Retina (tissue), 1 donor: ENCODE data around the gene AGT.
"Not testable (repeated sequence)": the region's sequence is repeated elsewhere in the genome, so short reads cannot be mapped to it uniquely, and the experiment has no call there.

Experiments used
- DNase-seq: peaks from one replicate; pipeline ENCODE4 v3.0.0-alpha.2; 2016

The AGT gene

DNA sequence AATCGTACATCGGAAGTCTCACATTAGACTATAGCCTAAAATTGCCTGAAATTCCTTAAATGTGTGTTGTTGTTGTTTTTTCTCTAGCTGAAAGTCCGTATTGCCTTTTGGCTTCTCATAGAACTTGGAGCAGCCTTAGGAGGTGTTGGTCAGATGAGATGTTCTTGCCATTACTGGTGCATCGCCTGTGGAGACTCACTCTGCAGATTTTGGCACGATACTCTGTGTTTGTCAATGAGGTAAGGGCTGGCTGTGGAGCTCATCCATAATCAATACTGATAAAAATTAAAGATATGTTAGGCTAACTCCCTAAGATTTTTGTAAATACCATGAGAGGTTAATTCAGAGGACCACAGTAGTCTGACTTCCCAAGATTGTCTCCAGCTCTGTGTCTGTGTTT lies 28.9 kb downstream of the AGT start:
- no peak for DNase-seq

DNA sequence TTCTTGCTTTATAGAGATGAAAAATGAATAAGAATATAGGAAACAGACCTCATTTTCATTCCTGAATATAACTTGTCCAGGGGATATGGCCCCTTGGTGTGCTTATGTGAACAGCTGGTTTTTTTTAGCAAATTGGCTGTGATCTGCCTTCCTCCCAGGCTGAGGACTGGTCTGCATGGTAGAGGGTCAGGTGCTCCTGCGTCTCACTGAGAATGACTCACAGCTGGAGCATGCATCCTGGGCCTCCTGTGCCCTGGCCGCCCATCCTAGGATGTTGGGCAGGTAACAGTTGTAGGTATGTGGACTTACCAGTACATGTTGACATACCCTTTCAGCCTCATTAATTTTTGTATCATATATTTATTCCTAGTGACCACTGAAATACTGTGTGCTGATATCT lies 29.8 kb downstream of the AGT start:
- DNase-seq, result no peak

DNA sequence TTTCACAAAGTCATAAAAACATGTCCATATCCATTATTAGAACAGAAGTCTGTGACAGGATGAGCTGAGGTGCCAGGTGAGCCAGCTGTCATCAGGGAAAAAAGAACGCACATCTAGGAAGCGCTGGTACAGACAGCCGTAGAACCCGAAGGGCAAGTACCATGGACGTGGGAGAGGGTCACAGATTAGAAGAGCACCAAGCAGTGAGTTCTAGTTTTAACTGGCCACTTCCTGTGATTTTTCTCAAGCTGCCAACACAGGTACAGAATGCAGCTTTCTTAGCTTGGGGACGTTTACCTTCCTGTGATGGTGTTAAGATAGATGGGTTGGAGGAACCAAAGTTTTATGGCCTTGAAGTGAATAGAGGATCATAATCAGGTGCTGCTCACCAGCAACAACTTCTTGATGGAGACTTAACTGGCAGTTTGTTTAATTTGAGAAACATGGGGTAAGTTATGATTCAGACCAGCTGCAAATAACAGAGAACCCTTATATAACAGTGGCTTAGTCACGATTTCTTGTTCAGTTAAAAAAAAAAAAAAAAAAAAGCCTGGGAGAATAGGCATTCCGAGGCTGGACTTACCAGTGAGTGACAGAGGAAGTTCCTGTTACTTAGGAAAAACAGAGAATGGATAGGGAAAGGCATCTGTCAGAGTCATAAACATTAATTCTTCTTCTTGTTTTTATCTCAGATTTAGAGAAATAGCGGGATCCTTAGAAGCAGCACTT lies 30.9 kb downstream of the AGT start:
- no peak for DNase-seq

DNA sequence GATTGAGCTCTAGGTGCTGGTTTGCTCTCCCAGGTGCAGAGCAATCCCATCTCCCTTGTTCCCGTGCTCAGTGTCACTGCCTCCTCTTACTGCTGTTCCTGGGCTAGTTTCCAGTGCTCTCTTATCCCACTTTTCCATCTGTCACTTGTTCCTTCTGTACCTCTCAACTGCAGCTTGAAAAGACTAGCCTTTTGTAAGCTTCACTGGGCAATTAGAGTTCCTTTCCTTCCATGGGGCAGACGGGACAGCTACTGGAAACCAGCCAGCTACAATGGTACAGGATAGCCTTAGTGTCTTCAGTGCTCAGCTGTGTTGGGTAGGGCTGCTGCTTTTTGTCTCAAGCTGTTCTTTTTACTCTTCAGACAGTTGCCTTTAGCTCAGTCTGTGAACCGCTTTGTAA lies 31.6 kb downstream of the AGT start:
- no peak for DNase-seq

- DNase-seq, result no peak
Observed at GRCh38 chr1:230681599-230681998, 32.3 kb downstream of the AGT start.

DNA sequence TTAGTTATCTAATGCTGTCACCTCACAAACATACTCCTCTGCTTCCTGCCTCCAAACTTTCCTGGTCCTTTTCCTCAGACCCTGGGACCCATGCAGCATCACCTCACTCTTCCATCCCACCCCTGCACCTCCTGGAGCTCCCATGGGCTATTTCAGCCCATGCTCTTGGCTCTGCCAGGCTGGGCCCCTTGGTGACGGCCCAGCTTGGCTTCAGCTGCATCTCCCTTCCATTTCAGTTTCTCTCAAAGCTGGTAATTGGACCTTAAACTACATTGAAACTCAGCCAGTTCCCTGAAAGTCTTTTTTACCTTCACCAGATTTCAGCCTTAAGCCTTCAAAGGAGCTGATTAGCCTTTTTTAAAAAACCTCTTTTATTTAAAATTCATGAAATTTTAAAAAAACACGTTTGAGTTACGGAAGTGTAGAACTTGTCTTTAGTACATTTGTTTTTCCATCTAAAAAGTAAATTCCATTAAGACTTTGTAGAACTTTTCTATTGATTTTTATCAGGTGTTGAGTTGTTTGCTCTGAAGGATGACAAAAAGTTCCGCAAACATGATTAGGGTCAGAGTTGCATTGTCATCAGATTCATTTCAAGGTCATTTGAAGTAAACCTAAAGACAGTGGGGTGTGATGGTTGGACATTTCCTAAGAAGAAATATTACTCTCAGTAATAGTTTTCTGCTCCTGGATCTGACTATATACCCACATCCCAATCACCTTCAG lies 33.5 kb downstream of the AGT start:
- DNase-seq, result no peak

- no peak for DNase-seq
Observed at GRCh38 chr1:230679825-230680224, 34.1 kb downstream of the AGT start.

GRCh38 chr1:230679192-230679591 lies 34.7 kb downstream of the AGT start:
- no peak for DNase-seq

DNA sequence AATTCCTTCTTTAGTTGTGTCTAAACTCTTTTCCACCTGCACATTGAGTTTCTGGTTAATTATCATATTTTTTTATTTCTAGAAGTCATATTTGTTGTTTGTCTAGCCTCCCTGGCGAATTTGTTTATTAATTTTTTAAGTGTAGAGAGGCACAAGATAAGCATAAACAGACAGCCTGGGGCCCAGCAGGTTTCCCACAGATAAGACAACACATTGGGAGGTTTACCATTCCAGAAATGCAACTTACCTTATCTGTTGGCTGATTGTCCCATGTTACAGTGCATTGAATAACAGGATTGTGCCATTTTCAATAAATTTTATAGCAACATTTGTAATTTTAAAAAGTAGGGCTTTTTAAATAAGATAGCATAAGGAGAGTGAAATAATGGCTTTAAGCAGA lies 36.7 kb downstream of the AGT start:
- no peak for DNase-seq

GRCh38 chr1:230674581-230674980 lies 39.3 kb downstream of the AGT start:
- DNase-seq, result no peak

GRCh38 chr1:230669543-230669942 lies 44.4 kb downstream of the AGT start:
- no peak for DNase-seq

- DNase-seq, result no peak
Observed at GRCh38 chr1:230668227-230668626, 45.7 kb downstream of the AGT start.

DNA sequence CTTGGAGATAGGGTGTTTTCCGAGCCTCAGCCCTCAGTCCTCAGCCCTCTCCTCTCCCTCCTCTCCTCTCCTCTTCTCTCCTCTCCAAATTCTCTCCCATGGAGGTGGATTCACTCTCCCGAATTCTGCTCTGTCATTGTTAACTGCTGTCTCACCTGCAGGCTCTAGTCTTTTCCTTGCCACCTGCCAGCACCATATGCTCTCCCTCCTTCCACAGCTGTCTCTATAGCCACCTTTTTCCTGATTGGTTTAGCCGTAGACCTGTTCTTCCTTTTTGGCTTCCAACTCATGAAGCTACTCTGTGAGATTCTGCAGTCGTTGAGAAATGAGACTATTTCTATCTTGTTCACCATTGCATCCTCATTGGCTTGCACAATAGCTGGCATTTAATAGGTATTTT lies 51.9 kb downstream of the AGT start:
- no peak for DNase-seq

GRCh38 chr1:230658691-230659090 lies 55.2 kb downstream of the AGT start:
- no peak for DNase-seq

- DNase-seq, result not testable (repeated sequence)
Observed at GRCh38 chr1:230658103-230658502, 55.8 kb downstream of the AGT start.

- DNase-seq, result not testable (repeated sequence)
Observed at GRCh38 chr1:230656719-230657118, 57.2 kb downstream of the AGT start.
